CD14-positive monocyte (primary cell): ENCODE data around the gene UBA7. TPM values are rescaled to one million over a fixed set of nuclear protein-coding genes. Genes with fewer than 3 reads are reported as not detected.
"Not testable (repeated sequence)": the region's sequence is repeated elsewhere in the genome, so short reads cannot be mapped to it uniquely, and the experiment has no call there.

Source experiments
- DNase-seq, 3 donors: peaks; one replicate each; pipeline ENCODE4 v3.0.0-alpha.2; 2011 to 2022
- H2AFZ ChIP-seq: 2 replicates; pipeline ENCODE4 v1.6.0; 2012; ENCODE audit warnings: mild to moderate bottlenecking, low read depth, low read length, inconsistent platforms; ENCODE audit not compliant: insufficient read depth, poor library complexity, severe bottlenecking
- H3K27ac ChIP-seq, 2 donors: 1 replicate in 1 of 2; 2 replicates in 1 of 2; pipeline ENCODE4 v1.5.1; 2012 to 2013; ENCODE audit warnings: low read length in 2 of 2, control low read depth in 1 of 2, inconsistent platforms in 1 of 2, low read depth in 1 of 2, mild to moderate bottlenecking in 1 of 2
- H3K27me3 ChIP-seq, 2 donors: one replicate each; pipeline versions ENCODE4 v1.6.0 to v1.6.1; 2011 to 2013; ENCODE audit warnings: low read length in 2 of 2; ENCODE audit not compliant: control insufficient read depth in 2 of 2, insufficient read depth in 2 of 2
- H3K36me3 ChIP-seq, 2 donors: replicated peaks in 1 of 2; 1 replicate in 1 of 2; 2 replicates in 1 of 2; pipeline versions ENCODE4 v1.5.1 to v1.6.1; 2012 to 2013; ENCODE audit warnings: low read length in 2 of 2, control low read depth in 1 of 2, inconsistent platforms in 1 of 2, mild to moderate bottlenecking in 1 of 2; ENCODE audit not compliant: insufficient read depth in 2 of 2, control insufficient read depth in 1 of 2
- H3K4me1 ChIP-seq, 2 donors: 1 replicate in 1 of 2; 2 replicates in 1 of 2; pipeline versions ENCODE4 v1.5.1 to v1.6.1; 2012 to 2013; ENCODE audit warnings: low read length in 2 of 2, control low read depth in 1 of 2, inconsistent platforms in 1 of 2, mild to moderate bottlenecking in 1 of 2, moderate library complexity in 1 of 2; ENCODE audit not compliant: insufficient read depth in 2 of 2, control insufficient read depth in 1 of 2
- H3K4me2 ChIP-seq: replicated peaks from 2 replicates; pipeline ENCODE3; 2012; ENCODE audit warnings: low read length, moderate library complexity, mild to moderate bottlenecking; ENCODE audit not compliant: poor library complexity, severe bottlenecking; ENCODE audit errors: extremely low read depth
- H3K4me3 ChIP-seq, 3 experiments: fragments of 200-600 bp in 1 of 3; sonication (generic) in 1 of 3; replicated peaks in 1 of 3; 1 replicate in 2 of 3; 2 replicates in 1 of 3; pipeline ENCODE4 v1.5.1; 2011 to 2013; ENCODE audit warnings: low read length in 3 of 3, mild to moderate bottlenecking in 3 of 3, control low read depth in 2 of 3, low read depth in 2 of 3, inconsistent platforms in 1 of 3, moderate library complexity in 1 of 3
- H3K79me2 ChIP-seq: 2 replicates; pipeline ENCODE4 v1.6.0; 2012; ENCODE audit warnings: mild to moderate bottlenecking, control low read depth, inconsistent platforms, low read length, moderate library complexity; ENCODE audit not compliant: insufficient read depth
- H3K9ac ChIP-seq: 2 replicates; pipeline ENCODE4 v1.6.0; 2017; ENCODE audit warnings: low read length, mild to moderate bottlenecking; ENCODE audit not compliant: insufficient read depth, poor library complexity, severe bottlenecking
- H3K9me3 ChIP-seq, 2 donors: replicated peaks in 1 of 2; 1 replicate in 1 of 2; 2 replicates in 1 of 2; pipeline versions ENCODE4 v1.5.1 to v1.6.1; 2012 to 2013; ENCODE audit warnings: low read length in 2 of 2, control low read depth in 1 of 2; ENCODE audit not compliant: control insufficient read depth in 1 of 2, insufficient read depth in 1 of 2
- H4K20me1 ChIP-seq: 2 replicates; pipeline ENCODE4 v1.6.0; 2012; ENCODE audit warnings: mild to moderate bottlenecking, low read length, control low read depth, moderate library complexity; ENCODE audit not compliant: insufficient read depth
- H3K27ac Mint-ChIP-seq, 7 donors: one replicate each; pipeline ENCODE4 v1.8.0; 2020; ENCODE audit warnings: mild to moderate bottlenecking in 7 of 7, mixed read lengths in 7 of 7, moderate library complexity in 6 of 7, inconsistent platforms in 2 of 7
- H3K27me3 Mint-ChIP-seq, 3 donors: one replicate each; pipeline ENCODE4 v1.8.0; 2021 to 2022; ENCODE audit warnings: low read depth in 3 of 3, mild to moderate bottlenecking in 3 of 3, mixed read lengths in 3 of 3, moderate library complexity in 3 of 3, inconsistent platforms in 1 of 3
- H3K36me3 Mint-ChIP-seq, 2 donors: one replicate each; pipeline ENCODE4 v1.8.0; 2020; ENCODE audit warnings: mixed read lengths in 2 of 2, inconsistent platforms in 1 of 2, mild to moderate bottlenecking in 1 of 2
- H3K4me1 Mint-ChIP-seq: one replicate; pipeline ENCODE4 v1.8.0; 2020; ENCODE audit warnings: mild to moderate bottlenecking, mixed read lengths
- H3K4me3 Mint-ChIP-seq, 2 donors: one replicate each; pipeline ENCODE4 v1.8.0; 2020; ENCODE audit warnings: mild to moderate bottlenecking in 2 of 2, mixed read lengths in 2 of 2, moderate library complexity in 1 of 2
- H3K9me3 Mint-ChIP-seq, 7 donors: one replicate each; pipeline ENCODE4 v1.8.0; 2020 to 2022; ENCODE audit warnings: mixed read lengths in 7 of 7, mild to moderate bottlenecking in 6 of 7, moderate library complexity in 6 of 7, inconsistent platforms in 2 of 7
- WGBS: methylation state at CpG from one replicate; pipeline ENCODE4 v1.1.5; 2013; ENCODE audit warnings: missing lambda C conversion rate; ENCODE audit not compliant: insufficient coverage; 5-methylcytosine and 5-hydroxymethylcytosine counted together
- intact Hi-C, 2 donors: fragments of 100-400 bp; cut with micrococcal nuclease; formaldehyde crosslinking; loops; one replicate each; pipeline versions ENCODE4 v1.15.0 to v1.15.1; 2023
- polyA plus RNA-seq, 3 donors: library from polyadenylated mRNA; depleted of rRNA in 1 of 3; unstranded in 2 of 3; stranded (reverse) in 1 of 3; fragments of 300-500 nt in 2 of 3; fragments of >200 nt in 1 of 3; fragmentation: Illumina TruSeq in 2 of 3; gene quantifications; 1 replicate in 2 of 3; 2 replicates in 1 of 3; pipeline ENCODE4 v1.2.3, GENCODE V29; 2012 to 2021
- TF ChIP-seq, protein P1 (sequence below): fragments of 200-600 bp; IDR thresholded peaks from one replicate; pipeline ENCODE4 v1.8.0; 2022; ENCODE audit warnings: antibody characterized with exemption, mild to moderate bottlenecking

Gene UBA7
- polyA plus RNA-seq, 3 donors = 39.1 to 399 (median 43.7) TPM

DNA sequence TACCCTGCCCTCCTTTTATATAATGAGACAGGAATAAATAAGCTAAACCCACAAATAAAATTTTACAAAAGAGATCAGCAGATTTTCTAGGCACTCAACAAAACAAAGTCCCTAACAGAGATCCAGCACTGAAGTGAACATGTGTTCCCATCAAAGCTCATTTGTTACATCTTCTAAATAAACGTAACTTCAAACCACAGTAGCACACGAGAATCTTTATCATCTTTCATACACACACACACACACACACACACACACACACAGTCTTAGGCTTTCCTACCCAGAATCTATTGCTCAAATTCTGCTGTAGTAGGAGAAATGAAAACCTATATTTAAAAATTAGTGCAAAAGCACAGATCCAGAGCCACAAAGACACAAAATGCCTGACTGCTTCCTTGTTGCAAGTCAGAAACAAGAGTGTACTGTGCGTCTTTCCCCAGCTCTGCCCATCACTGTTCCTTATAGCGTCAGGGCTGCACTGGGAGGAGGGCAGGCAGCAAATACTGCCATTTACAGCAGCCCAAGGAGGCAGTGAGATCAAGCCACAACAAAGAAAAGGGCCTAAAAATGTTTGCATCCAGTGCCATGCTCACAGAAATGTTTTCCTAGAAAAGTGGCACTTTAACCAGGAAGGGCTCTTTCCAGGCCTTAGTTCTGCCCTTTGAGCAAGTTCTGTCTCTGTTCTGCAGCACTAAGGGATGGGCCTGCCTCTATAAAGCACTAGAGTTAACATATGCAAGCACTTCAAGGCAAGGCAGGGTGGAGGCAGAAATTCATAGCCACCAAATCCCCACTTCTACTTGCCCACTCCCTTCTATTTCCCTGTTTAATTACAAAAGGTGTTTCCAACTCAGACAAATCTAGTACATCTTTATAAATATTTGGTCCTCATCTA lies 33.4 kb downstream of the UBA7 start:
- intact Hi-C loops = loop anchor here in 1 of 2 donors (10.0 kb wide), 1 partner anchor 56 kb away; the partner anchor contains the start of gene GMPPB
- H3K4me1 ChIP-seq = peaks cover 6 to 12% of the 10 kb centered on the region in 2 donors
- peaks cover 98% of the 10 kb centered on the region for H3K79me2 ChIP-seq
- H3K9ac ChIP-seq = no peak overlapping the region
- H3K36me3 Mint-ChIP-seq = peaks cover 38 to 77% of the 10 kb centered on the region in 2 donors
- no peak overlapping the region for H3K4me3 Mint-ChIP-seq
- WGBS = 100% methylated on average over 2 of the region's 4 CpGs
- TF ChIP-seq, protein P1, sequence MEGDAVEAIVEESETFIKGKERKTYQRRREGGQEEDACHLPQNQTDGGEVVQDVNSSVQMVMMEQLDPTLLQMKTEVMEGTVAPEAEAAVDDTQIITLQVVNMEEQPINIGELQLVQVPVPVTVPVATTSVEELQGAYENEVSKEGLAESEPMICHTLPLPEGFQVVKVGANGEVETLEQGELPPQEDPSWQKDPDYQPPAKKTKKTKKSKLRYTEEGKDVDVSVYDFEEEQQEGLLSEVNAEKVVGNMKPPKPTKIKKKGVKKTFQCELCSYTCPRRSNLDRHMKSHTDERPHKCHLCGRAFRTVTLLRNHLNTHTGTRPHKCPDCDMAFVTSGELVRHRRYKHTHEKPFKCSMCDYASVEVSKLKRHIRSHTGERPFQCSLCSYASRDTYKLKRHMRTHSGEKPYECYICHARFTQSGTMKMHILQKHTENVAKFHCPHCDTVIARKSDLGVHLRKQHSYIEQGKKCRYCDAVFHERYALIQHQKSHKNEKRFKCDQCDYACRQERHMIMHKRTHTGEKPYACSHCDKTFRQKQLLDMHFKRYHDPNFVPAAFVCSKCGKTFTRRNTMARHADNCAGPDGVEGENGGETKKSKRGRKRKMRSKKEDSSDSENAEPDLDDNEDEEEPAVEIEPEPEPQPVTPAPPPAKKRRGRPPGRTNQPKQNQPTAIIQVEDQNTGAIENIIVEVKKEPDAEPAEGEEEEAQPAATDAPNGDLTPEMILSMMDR = no peak
- no peaks in the 10 kb centered on the region for H3K9me3 ChIP-seq
- H3K9me3 Mint-ChIP-seq = peaks cover 0 to 2% (median 0%) of the 10 kb centered on the region in 7 donors
- H3K27ac ChIP-seq = peak overlapping the region in 1 of 2 donors; percentile 51
- H4K20me1 ChIP-seq = peaks cover 77% of the 10 kb centered on the region
- H3K4me2 ChIP-seq = no peak overlapping the region
- no peak overlapping the region for H2AFZ ChIP-seq
- peaks cover 26% of the 10 kb centered on the region for H3K4me1 Mint-ChIP-seq
- H3K27me3 ChIP-seq = no peaks in the 10 kb centered on the region
- DNase-seq = no peak
- peak overlapping the region in 5 of 7 donors; percentile 10 to 61 (median 37) for H3K27ac Mint-ChIP-seq
- no peak overlapping the region for H3K4me3 ChIP-seq
- H3K27me3 Mint-ChIP-seq = peaks cover 0 to 3% (median under 1%) of the 10 kb centered on the region in 3 donors
- H3K36me3 ChIP-seq = peaks cover 22 to 63% of the 10 kb centered on the region in 2 donors

DNA sequence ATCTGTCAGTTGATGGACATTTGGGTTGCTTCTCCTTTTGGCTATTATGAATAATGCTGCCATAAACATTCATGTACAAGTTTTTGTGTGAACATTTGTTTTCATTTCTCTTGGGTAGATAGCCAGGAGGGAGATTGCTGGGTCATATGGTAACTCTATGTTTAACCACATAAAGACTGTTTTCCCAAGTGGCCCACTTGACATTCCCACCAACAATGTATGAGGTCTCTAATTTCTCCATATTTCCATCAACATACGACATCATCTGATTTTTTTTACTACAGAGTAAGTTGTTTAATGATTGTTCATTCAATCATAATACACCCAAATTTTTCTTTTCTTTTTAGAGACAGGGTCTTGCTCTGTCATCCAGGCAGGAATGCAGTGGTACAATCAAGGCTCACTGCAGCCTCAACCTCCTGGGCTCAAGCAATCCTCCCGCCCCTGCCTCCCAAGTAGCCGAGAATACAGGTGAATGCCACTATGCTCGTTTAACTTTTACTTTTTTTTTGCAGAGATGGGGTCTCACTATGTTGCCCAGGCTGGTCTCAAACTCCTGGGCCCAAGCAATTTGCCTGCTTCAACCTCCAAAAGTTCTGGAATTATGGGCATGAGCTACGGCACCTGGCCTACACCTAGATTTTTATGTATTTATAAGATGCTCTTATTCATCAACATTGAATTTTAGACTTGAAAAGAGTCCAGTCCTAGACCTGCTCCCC lies 34.2 kb downstream of the UBA7 start:
- TF ChIP-seq, protein P1 = no peak
- Histone ChIP-seq H4K20me1 (peaks cover 85% of the 10 kb centered on the region), H2AFZ (no peak overlapping the region), H3K4me1 (peaks cover 0 to 5% of the 10 kb centered on the region in 2 donors), H3K27me3 (no peaks in the 10 kb centered on the region), H3K4me3 (no peak overlapping the region), H3K9me3 (no peaks in the 10 kb centered on the region), H3K9ac (no peak overlapping the region), H3K36me3 (peaks cover 24 to 67% of the 10 kb centered on the region in 2 donors), H3K4me2 (no peak overlapping the region), H3K79me2 (peaks cover 98% of the 10 kb centered on the region), H3K27ac (peak overlapping the region in 1 of 2 donors; percentile 51)
- no peak overlapping the region for H3K4me3 Mint-ChIP-seq
- peaks cover 0 to 2% (median 0%) of the 10 kb centered on the region in 3 donors for H3K27me3 Mint-ChIP-seq
- DNase-seq = no peak
- H3K36me3 Mint-ChIP-seq = peaks cover 38 to 74% of the 10 kb centered on the region in 2 donors
- H3K4me1 Mint-ChIP-seq = peaks cover 18% of the 10 kb centered on the region
- peak overlapping the region in 3 of 7 donors; percentile 15 to 60 (median 54) for H3K27ac Mint-ChIP-seq
- intact Hi-C loops = loop anchor here in 1 of 2 donors (10.0 kb wide), 1 partner anchor 55 kb away; the partner anchor contains the start of gene GMPPB
- peaks cover 0 to 2% (median 0%) of the 10 kb centered on the region in 7 donors for H3K9me3 Mint-ChIP-seq
- 86% methylated on average over 3 of the region's 5 CpGs for WGBS

DNA sequence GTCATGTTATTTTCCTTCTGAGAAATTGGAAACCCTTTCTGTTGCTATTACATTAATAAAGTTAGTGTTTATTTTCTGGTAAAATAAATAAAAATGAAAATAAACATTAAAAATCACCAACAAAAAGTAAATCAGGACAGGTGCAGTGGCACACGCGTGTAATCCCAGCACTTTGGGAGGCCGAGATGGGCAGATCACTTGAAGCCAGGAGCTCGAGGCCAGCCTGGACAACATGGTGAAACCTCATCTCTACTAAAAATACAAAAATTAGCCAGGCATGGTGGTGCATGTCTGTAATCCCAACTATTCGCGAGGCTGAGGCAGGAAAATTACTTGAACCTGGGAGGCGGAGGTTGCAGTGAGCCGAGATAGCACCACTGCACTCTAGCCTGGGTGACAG lies 37.7 kb downstream of the UBA7 start:
- DNase-seq, H3K4me3 Mint-ChIP-seq, intact Hi-C loops, H3K4me2 ChIP-seq, H2AFZ ChIP-seq, H3K27me3 ChIP-seq, H3K4me1 ChIP-seq, H3K4me3 ChIP-seq, H3K9me3 Mint-ChIP-seq, H3K9ac ChIP-seq, H3K27ac ChIP-seq, H3K27ac Mint-ChIP-seq, H3K27me3 Mint-ChIP-seq, H3K9me3 ChIP-seq: not testable (repeated sequence)
- peaks cover 14 to 57% of the 10 kb centered on the region in 2 donors for H3K36me3 ChIP-seq
- H3K4me1 Mint-ChIP-seq = peaks cover 11% of the 10 kb centered on the region
- 94% methylated on average over 6 of the region's 8 CpGs for WGBS
- peaks cover 95% of the 10 kb centered on the region for H4K20me1 ChIP-seq
- H3K79me2 ChIP-seq = peaks cover 98% of the 10 kb centered on the region
- H3K36me3 Mint-ChIP-seq = peaks cover 23 to 51% of the 10 kb centered on the region in 2 donors
